Activated CD8-positive, alpha-beta T cell treated with anti-CD3 and anti-CD28 coated beads, Interleukin-2, amount 10 ng/mL, durations not matched to agents 7 days and 5 days (primary cell): Measurements from ENCODE around the gene TRIP12. TPM values are rescaled to one million over a fixed set of nuclear protein-coding genes. Genes with fewer than 3 reads are reported as not detected.
"Not testable (repeated sequence)": the region's sequence is repeated elsewhere in the genome, so short reads cannot be mapped to it uniquely, and the experiment has no call there.

ENCODE experiments used
- ATAC-seq: fragments of 150-1000 bp; cut with Tn5 transposase; one replicate; pipeline ENCODE4 v1.10.0; 2021; ENCODE audit warnings: moderate library complexity
- CTCF ChIA-PET: fragments of 350-600 bp; sonication (Branson Sonifier 250); formaldehyde crosslinking; loops from one replicate; lab custom pipeline; 2021; ENCODE audit warnings: antibody characterized with exemption; lab: Charles Lee
- POLR2A ChIA-PET: fragments of 350-600 bp; sonication (Branson Sonifier 250); formaldehyde crosslinking; loops from one replicate; lab custom pipeline; 2021; ENCODE audit warnings: antibody characterized with exemption; lab: Charles Lee
- DNase-seq: peaks from one replicate; pipeline ENCODE4 v3.0.0-alpha.2; 2020
- H3K27ac Mint-ChIP-seq: one replicate; pipeline ENCODE4 v1.8.0; 2021; ENCODE audit warnings: mild to moderate bottlenecking, mixed read lengths
- H3K27me3 Mint-ChIP-seq: one replicate; pipeline ENCODE4 v1.8.0; 2021; ENCODE audit warnings: low read depth, mixed read lengths
- H3K36me3 Mint-ChIP-seq: one replicate; pipeline ENCODE4 v1.8.0; 2021; ENCODE audit warnings: low read depth, mixed read lengths
- H3K4me1 Mint-ChIP-seq: one replicate; pipeline ENCODE4 v1.8.0; 2021; ENCODE audit warnings: low read depth, mixed read lengths
- H3K4me3 Mint-ChIP-seq: one replicate; pipeline ENCODE4 v1.8.0; 2021; ENCODE audit warnings: mild to moderate bottlenecking, mixed read lengths
- H3K9me3 Mint-ChIP-seq: one replicate; pipeline ENCODE4 v1.8.0; 2022; ENCODE audit warnings: mixed read lengths; ENCODE audit not compliant: insufficient read depth
- total RNA-seq, 2 experiments: library from RNA; stranded (reverse); gene quantifications; one replicate each; pipeline ENCODE4 v1.2.3, GENCODE V29; 2021

The TRIP12 gene
- total RNA-seq, 2 experiments from 2014 or later = 221 to 229 TPM

DNA sequence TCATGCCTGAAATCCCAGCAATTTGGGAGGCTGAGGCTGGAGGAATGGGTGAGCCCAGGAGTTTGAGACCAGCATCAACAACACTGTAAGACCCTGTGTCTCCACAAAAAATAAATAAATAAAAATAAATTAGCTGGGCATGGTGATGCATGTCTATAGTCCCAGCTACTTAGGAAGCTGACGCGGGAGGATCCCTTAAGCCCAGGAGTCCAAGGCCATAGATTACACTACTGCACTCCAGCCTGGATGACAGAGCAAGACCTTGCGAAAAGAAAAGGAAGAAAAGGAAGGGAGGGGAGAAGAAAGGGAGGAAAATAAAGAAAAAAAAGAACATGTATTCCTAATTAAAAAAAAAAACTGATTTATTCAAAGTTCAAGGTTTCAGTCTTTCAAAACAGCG, 78.2 kb downstream of the TRIP12 start:
- Mint-ChIP-seq H3K4me1 (peaks cover 4% of the 10 kb centered on the region), H3K9me3 (no peaks in the 10 kb centered on the region), H3K4me3 (no peak overlapping the region), H3K36me3 (peaks cover 25% of the 10 kb centered on the region), H3K27ac (no peak overlapping the region), H3K27me3 (no peaks in the 10 kb centered on the region)
- ATAC-seq = no peak
- POLR2A ChIA-PET = no interaction called here
- no peak for DNase-seq
- CTCF ChIA-PET = no interaction called here

DNA sequence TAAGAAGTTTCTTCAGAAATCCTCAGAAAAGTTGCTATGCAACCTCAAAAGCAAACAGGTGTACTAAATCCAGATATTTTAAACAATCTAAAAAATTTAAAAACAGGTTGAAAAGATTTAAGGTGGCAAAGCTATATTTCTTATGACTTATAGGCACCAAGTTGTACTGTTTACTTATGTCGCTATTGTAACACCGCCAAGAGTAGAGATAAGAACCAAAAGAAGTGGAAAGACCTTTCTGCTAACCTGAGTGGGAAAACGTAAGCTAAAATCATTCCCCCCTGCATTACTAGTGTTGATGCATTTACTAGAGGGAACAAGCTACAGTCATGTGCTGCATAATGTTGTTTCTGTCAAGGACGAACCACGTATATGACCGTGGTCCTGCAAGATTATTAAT, 83.1 kb downstream of the TRIP12 start:
- POLR2A ChIA-PET = no interaction called here
- Mint-ChIP-seq H3K4me3 (no peak overlapping the region), H3K4me1 (peaks cover 24% of the 10 kb centered on the region), H3K27ac (no peak overlapping the region), H3K36me3 (peaks cover 38% of the 10 kb centered on the region), H3K27me3 (no peaks in the 10 kb centered on the region), H3K9me3 (no peaks in the 10 kb centered on the region)
- no peak for ATAC-seq
- CTCF ChIA-PET = interaction anchor here (1.2 kb wide), 1 partner anchor 16 kb away, joined by 3 read pairs; no protein-coding TSS in a partner anchor
- DNase-seq = no peak

DNA sequence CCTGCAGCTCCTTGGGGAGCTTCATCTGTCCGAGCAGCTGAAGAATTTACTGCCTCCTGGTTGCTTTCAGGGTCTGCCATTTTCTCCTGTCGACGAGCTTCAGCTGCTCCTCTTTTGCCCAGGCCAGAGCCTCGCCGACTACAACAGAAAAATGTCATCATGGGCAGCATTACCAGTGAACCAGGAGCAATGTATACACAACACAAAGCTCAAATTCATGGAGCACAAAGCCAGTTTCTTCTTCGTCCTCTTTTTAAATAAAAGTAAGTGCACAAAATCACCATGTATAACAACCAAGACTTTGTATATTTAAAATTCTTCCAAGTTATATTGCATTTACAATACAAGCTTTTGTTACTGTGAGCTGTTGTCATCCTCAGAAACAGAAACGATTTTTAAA, 85.0 kb downstream of the TRIP12 start:
- ChIA-PET POLR2A (interaction anchor here (1.2 kb wide), 1 partner anchor 84 kb away, joined by 5 read pairs; no protein-coding TSS in a partner anchor), CTCF (interaction anchor here (1.2 to 2.5 kb wide), 5 partner anchors 9 to 73 kb away, joined by 3 to 7 read pairs (median 5); no protein-coding TSS in a partner anchor)
- H3K36me3 Mint-ChIP-seq = peaks cover 44% of the 10 kb centered on the region
- no peaks in the 10 kb centered on the region for H3K9me3 Mint-ChIP-seq
- H3K27ac Mint-ChIP-seq = no peak overlapping the region
- DNase-seq = no peak
- H3K27me3 Mint-ChIP-seq = no peaks in the 10 kb centered on the region
- peaks cover 35% of the 10 kb centered on the region for H3K4me1 Mint-ChIP-seq
- ATAC-seq = no peak
- no peak overlapping the region for H3K4me3 Mint-ChIP-seq

DNA sequence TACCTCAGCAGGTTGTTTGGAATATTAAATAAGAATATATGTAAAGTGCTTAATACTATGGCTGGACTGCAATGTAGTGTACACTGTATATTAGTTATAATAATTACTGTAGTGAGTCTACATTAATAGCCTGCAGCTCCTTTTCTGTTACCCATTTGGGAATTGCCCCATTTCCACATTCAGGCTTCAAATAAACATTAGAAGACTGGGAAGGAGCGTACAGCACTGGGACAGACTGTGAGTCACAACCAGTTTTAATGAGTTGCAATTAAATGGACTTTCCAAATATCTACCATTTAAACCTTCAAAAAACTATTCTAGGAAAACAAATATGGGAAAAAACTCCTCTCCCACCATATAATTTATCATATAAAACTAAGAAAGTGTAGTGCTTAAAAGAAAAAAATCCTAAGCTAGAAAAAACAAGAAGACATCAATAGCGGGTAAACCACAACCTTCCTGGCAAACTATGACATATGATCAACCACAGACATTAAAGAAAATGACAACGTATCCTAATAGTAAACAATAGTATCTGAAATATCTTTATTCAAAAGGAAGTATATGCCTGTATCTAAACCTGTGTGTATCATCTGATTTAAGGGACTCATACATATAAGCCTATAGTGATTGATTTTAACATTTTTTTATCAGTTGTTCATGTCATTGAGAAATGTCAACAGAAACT, 86.1 kb downstream of the TRIP12 start:
- Mint-ChIP-seq H3K9me3 (no peaks in the 10 kb centered on the region), H3K4me3 (no peak overlapping the region), H3K36me3 (peaks cover 48% of the 10 kb centered on the region), H3K27me3 (no peaks in the 10 kb centered on the region), H3K27ac (no peak overlapping the region), H3K4me1 (peaks cover 43% of the 10 kb centered on the region)
- ATAC-seq (peak; percentile 55), DNase-seq (no peak)
- ChIA-PET CTCF (interaction anchor here (1.2 to 2.5 kb wide), 7 partner anchors 14 to 74 kb away, joined by 3 to 7 read pairs (median 5); no protein-coding TSS in a partner anchor), POLR2A (no interaction called here)

DNA sequence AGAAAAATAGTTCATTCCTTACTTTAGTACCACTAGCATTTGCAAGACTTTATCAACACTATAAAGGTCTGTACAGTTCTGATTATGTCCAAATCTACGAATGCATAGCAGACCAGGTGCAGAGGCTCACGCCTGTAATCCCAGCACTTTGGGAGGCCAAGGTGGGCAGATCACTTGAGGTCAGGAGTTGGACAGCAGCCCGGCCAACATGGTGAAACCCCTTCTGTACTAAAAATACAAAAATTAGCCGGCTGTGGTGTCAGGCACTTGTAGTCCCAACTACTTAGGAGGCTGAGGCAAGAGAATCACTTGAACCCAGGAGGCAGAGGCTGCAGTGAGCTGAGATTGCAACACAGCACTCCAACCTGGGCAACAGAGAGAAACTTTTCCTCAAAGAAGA, 87.4 kb downstream of the TRIP12 start:
- DNase-seq, ATAC-seq, H3K4me3 Mint-ChIP-seq, H3K27me3 Mint-ChIP-seq, H3K9me3 Mint-ChIP-seq, H3K27ac Mint-ChIP-seq: not testable (repeated sequence)
- ChIA-PET POLR2A (interaction anchor here (0.6 kb wide), 1 partner anchor 67 kb away, joined by 5 read pairs; no protein-coding TSS in a partner anchor), CTCF (interaction anchor here (0.6 to 1.8 kb wide), 6 partner anchors 12 to 232 kb away, joined by 3 to 6 read pairs (median 4); no protein-coding TSS in a partner anchor)
- Mint-ChIP-seq H3K4me1 (peaks cover 43% of the 10 kb centered on the region), H3K36me3 (peaks cover 49% of the 10 kb centered on the region)

DNA sequence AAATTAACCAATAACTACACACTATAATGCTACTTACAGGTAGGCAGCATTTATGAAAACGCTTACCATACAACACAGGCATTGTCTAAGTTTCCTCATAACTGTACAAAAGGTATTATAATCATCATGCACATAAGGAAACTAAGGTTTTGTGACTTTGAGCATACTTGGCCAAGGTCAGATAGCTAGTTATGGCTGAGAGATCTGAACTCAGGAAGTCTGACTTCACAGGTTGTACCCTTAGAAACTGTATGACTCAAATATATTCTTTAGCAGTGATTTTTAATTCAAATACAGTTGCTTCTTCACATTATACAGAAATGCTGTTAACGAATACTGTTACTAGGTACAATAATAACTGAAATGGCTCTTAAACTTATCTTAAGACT, 89.3 kb downstream of the TRIP12 start:
- Mint-ChIP-seq H3K4me3 (no peak overlapping the region), H3K4me1 (peaks cover 43% of the 10 kb centered on the region), H3K36me3 (peaks cover 52% of the 10 kb centered on the region), H3K27ac (no peak overlapping the region), H3K27me3 (no peaks in the 10 kb centered on the region), H3K9me3 (no peaks in the 10 kb centered on the region)
- CTCF ChIA-PET = interaction anchor here (1.5 kb wide), 1 partner anchor 51 kb away, joined by 5 read pairs; no protein-coding TSS in a partner anchor
- POLR2A ChIA-PET = interaction anchor here (1.0 kb wide), 1 partner anchor 89 kb away, joined by 3 read pairs; the partner anchor contains the start of gene TRIP12
- ATAC-seq (no peak), DNase-seq (no peak)

DNA sequence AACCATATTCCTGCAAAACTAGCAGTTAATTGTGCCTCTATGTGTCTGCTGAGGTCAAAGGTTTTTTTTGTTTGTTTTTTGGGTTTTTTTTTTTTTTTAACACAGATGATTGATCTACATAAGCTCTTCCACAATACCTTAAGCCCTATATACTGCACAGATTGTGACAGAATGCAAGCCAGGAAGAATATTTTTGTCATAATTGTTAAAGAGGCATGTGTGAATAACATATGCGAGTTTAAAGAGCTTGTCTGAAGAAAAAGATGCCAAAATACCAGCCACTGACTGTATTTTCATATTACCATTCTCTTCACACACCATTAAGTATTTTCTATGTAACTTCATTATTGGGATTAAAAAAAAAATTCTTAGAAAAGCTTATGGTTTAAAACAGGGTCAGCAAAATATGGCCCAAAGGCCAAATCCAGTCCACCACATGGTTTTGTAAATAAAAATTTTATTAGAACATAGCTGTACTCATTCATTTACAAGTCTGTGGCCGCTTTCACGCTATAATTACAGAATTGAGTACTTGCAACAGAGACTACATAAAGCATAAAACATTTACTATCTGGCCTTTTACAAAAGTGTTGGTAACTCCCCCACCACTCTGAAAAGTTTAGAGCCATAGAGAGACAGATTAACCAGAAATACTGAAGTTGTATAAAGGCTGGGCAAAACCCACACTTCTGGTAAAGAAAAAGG, 89.9 kb downstream of the TRIP12 start:
- no peak for ATAC-seq
- CTCF ChIA-PET = interaction anchor here (1.0 to 1.5 kb wide), 2 partner anchors 51 to 79 kb away, joined by 3 to 5 read pairs; no protein-coding TSS in a partner anchor

DNA sequence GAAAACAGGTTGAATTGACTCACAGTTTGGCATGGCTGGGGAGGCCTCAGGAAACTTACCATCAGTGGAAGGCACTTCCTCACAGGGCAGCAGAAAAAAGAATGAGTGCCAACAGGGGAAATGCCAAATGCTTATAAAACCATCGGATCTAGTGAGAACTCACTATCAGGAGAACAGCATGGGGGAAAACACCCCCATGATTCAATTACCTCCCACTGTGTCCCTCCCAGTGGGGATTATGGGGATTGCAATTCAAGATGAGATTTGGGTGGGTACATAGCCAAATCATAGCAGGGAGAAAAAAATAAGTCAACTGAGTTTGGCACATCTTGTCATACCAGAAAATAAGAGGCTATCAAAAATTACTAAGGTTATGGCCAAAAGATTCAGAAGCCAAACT, 96.3 kb downstream of the TRIP12 start:
- CTCF ChIA-PET = no interaction called here
- H3K4me1 Mint-ChIP-seq = peaks cover 24% of the 10 kb centered on the region

More for the DNA sequence above, 89.9 kb downstream of the TRIP12 start:
- no peak overlapping the region for H3K27ac Mint-ChIP-seq
- no peaks in the 10 kb centered on the region for H3K9me3 Mint-ChIP-seq
- peaks cover 41% of the 10 kb centered on the region for H3K4me1 Mint-ChIP-seq
- H3K36me3 Mint-ChIP-seq = peaks cover 54% of the 10 kb centered on the region
- no peak for DNase-seq
- H3K4me3 Mint-ChIP-seq = no peak overlapping the region
- POLR2A ChIA-PET = interaction anchor here (1.0 kb wide), 1 partner anchor 89 kb away, joined by 3 read pairs; the partner anchor contains the start of gene TRIP12
- no peaks in the 10 kb centered on the region for H3K27me3 Mint-ChIP-seq

DNA sequence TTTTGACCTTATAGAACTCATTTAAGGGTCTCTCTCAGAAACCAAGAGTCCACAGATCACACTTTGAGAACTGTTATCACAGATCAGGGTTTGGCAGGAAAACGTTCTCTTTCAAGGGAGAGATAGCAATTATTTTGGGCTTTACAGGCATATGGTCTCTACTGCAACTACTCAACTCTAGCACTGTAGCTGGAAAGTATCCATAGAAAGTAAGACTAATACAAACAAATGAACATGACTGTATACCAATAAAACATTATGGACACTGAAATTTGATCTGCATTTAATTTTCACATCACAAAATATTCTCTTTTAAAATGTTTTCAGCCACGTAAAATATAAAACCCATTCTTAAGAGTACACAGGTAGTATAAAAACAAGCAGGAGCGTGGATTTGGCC, 100.5 kb downstream of the TRIP12 start:
- H3K4me1 Mint-ChIP-seq = peaks cover 24% of the 10 kb centered on the region

More for the DNA sequence above, 96.3 kb downstream of the TRIP12 start:
- DNase-seq (no peak), ATAC-seq (no peak)
- no peak overlapping the region for H3K27ac Mint-ChIP-seq
- H3K27me3 Mint-ChIP-seq = no peaks in the 10 kb centered on the region
- peaks cover 6% of the 10 kb centered on the region for H3K9me3 Mint-ChIP-seq
- H3K36me3 Mint-ChIP-seq = peaks cover 61% of the 10 kb centered on the region
- POLR2A ChIA-PET = no interaction called here
- H3K4me3 Mint-ChIP-seq = no peak overlapping the region

DNA sequence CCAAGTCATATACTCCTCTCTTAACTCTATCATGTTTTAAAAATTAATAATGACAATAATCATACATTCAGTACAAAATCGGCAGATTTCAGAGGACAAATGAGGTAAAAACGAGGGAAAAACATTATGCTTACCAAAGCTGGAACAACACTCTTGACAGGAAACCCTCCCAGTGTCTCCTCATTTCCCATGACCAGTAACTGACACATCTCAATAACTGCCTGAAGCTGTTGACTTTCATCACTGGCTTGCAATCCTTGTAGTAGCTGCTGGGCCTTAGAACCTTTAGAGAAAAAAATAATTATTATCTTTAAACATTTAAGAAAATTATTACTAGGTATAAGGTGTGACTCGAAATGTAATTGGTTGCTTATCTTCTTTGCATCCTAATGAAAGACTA, 103.6 kb downstream of the TRIP12 start:
- POLR2A ChIA-PET = no interaction called here

More for the DNA sequence above, 100.5 kb downstream of the TRIP12 start:
- peaks cover 6% of the 10 kb centered on the region for H3K9me3 Mint-ChIP-seq
- no peaks in the 10 kb centered on the region for H3K27me3 Mint-ChIP-seq
- peaks cover 53% of the 10 kb centered on the region for H3K36me3 Mint-ChIP-seq
- H3K27ac Mint-ChIP-seq = no peak overlapping the region
- CTCF ChIA-PET = interaction anchor here (1.3 to 2.6 kb wide), 3 partner anchors 14 to 20 kb away, joined by 4 to 9 read pairs (median 6); no protein-coding TSS in a partner anchor
- ATAC-seq (no peak), DNase-seq (no peak)
- POLR2A ChIA-PET = no interaction called here
- H3K4me3 Mint-ChIP-seq = no peak overlapping the region

DNA sequence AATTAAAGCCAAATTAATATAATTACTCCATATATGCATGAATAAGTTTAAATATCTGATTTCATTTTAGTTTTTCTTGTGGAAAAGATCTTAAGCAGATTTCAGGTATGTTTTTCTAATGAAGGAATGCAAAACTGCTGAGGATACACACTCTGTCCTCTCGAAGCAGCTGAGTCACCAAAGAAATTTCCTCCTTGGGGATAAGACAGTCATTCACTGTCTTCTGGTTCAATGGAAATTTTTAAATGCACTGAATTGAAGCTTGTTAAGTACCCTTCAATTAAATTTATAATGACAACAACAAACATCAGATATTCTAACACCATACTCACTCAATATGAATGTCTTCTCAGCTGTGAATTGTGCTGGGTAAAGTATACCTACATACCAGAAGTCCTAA, 106.0 kb downstream of the TRIP12 start:
- ATAC-seq = no peak
- peaks cover 26% of the 10 kb centered on the region for H3K36me3 Mint-ChIP-seq
- no peak overlapping the region for H3K27ac Mint-ChIP-seq
- H3K4me3 Mint-ChIP-seq = no peak overlapping the region
- H3K27me3 Mint-ChIP-seq = no peaks in the 10 kb centered on the region
- no peaks in the 10 kb centered on the region for H3K4me1 Mint-ChIP-seq
- ChIA-PET CTCF (interaction anchor here (0.9 to 2.4 kb wide), 3 partner anchors 8 to 95 kb away, joined by 3 to 17 read pairs (median 3); no protein-coding TSS in a partner anchor), POLR2A (no interaction called here)
- H3K9me3 Mint-ChIP-seq = no peaks in the 10 kb centered on the region
- DNase-seq = no peak

More for the DNA sequence above, 103.6 kb downstream of the TRIP12 start:
- no peaks in the 10 kb centered on the region for H3K27me3 Mint-ChIP-seq
- ATAC-seq (no peak), DNase-seq (no peak)
- no peak overlapping the region for H3K4me3 Mint-ChIP-seq
- CTCF ChIA-PET = interaction anchor here (1.6 to 1.9 kb wide), 2 partner anchors 15 to 37 kb away, joined by 3 to 5 read pairs; no protein-coding TSS in a partner anchor
- peaks cover 38% of the 10 kb centered on the region for H3K36me3 Mint-ChIP-seq
- no peaks in the 10 kb centered on the region for H3K9me3 Mint-ChIP-seq
- no peak overlapping the region for H3K27ac Mint-ChIP-seq
- H3K4me1 Mint-ChIP-seq = peaks cover 20% of the 10 kb centered on the region
